ENCODE measurements around the gene OR6C6.
A peak's percentile ranks its signal among the peaks of the same experiment; 100 is the strongest.
"Not testable (repeated sequence)": the region's sequence is repeated elsewhere in the genome, so short reads cannot be mapped to it uniquely, and the experiment has no call there.

The OR6C6 gene

GRCh38 chr12:55296469-55296868 lies at the start of gene OR6C6:
OR6C6 (minus strand) TSS chr12:55296569; CDS start chr12:55295232, 1,337 bp downstream.
- DNase-seq: no peak

- DNase-seq: no peak
Measured at GRCh38 chr12:55336002-55336401, 39.6 kb upstream of the OR6C6 start.

- DNase-seq: no peak
Measured at GRCh38 chr12:55330446-55330845, 34.1 kb upstream of the OR6C6 start, which contains the start of gene OR6C3. OR6C3 (plus strand) TSS chr12:55330746; CDS start chr12:55331701, 955 bp downstream.

GRCh38 chr12:55325801-55326200 lies 29.4 kb upstream of the OR6C6 start:
- not testable (repeated sequence) for DNase-seq

- no peak for DNase-seq
Measured at GRCh38 chr12:55320201-55320600, 23.8 kb upstream of the OR6C6 start.

- DNase-seq: no peak
Measured at GRCh38 chr12:55314043-55314442, 17.7 kb upstream of the OR6C6 start, which contains the start of gene OR6C1. OR6C1 (plus strand) TSS chr12:55314343; CDS start chr12:55320600, 6,257 bp downstream.

- DNase-seq: no peak
Measured at GRCh38 chr12:55289999-55290398, 6.4 kb downstream of the OR6C6 start.

GRCh38 chr12:55280991-55281390 lies 15.4 kb downstream of the OR6C6 start:
- no peak for DNase-seq

GRCh38 chr12:55258303-55258702 lies 38.1 kb downstream of the OR6C6 start:
- DNase-seq: peak; percentile 6

GRCh38 chr12:55256831-55257230 lies 39.5 kb downstream of the OR6C6 start:
- no peak for DNase-seq

- DNase-seq: no peak
Measured at GRCh38 chr12:55253281-55253680, 43.1 kb downstream of the OR6C6 start.

- DNase-seq: no peak
Measured at GRCh38 chr12:55250944-55251343, 45.4 kb downstream of the OR6C6 start.

GRCh38 chr12:55246159-55246558 lies 50.2 kb downstream of the OR6C6 start:
- no peak for DNase-seq

- DNase-seq: no peak
Measured at GRCh38 chr12:55244309-55244708, 52.1 kb downstream of the OR6C6 start, which contains the start of gene OR6C74. OR6C74 (plus strand) TSS chr12:55244609; CDS start chr12:55247288, 2,679 bp downstream.
